NOMO-1 treated with dmso at 0.1 percent for 144 hours (cell line): ENCODE results near the gene MUC12.
"Not testable (repeated sequence)": the region's sequence is repeated elsewhere in the genome, so short reads cannot be mapped to it uniquely, and the experiment has no call there.

Experiments used
- DNase-seq: peaks from one replicate; lab custom pipeline; 2025; ENCODE audit not compliant: unreplicated experiment; lab: John Stamatoyannopoulos, UW

MUC12 gene

DNA sequence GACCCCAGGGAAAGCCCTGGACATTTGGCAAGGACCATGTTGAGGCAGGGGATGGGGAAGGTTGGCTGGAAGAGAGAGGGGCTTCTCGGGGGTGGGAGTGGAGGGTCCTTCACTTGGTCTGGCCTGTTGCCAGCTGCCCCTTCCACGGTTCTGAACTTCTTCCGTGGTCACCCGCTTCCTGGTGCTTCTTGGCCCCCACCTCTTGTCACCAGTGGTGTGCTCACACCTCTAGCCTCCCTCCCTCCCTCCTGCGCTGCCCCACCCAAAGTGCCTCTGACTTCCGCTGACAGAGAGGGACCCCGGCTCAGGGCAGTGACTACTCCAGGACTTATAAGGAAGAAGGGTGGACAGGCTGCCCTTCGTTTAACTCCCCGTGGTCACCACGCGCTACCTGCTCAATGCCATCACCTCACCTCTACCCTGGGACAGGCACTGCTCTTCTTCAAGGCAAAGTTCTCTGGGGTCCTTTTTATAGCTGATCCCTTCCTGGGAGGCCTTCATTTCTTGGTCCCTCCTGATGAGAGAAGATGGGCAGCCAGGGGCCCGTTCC, at the start of gene MUC12:
Gene MUC12, plus strand, starts transcription at position 500 of the 550 bp plus-strand sequence. CDS start 58 bp downstream, outside the sequence.
- no peak for DNase-seq

GRCh38 chr7:100919779-100920437, 49.5 kb upstream of the MUC12 start:
- DNase-seq = not testable (repeated sequence)

DNA sequence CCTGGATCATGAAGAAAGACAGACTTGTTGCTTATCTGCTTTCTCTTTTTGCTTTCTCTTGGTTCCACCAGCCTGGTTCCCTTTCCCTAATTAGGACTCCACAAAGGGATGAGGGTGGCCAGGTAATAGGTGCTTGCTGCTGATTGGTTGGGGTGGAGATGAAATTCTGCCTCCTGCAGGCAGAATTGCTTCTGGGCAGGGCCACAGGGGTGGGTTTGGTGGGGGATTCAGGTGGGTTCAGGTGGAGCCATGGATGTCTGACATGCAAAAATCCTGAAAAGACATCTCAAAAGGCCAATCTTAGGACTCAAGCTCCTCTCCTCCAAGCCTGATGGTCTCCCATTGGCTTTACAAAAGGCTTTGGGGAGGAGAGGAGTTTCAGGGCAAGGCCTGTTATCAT, 48.3 kb upstream of the MUC12 start:
- DNase-seq = no peak

DNA sequence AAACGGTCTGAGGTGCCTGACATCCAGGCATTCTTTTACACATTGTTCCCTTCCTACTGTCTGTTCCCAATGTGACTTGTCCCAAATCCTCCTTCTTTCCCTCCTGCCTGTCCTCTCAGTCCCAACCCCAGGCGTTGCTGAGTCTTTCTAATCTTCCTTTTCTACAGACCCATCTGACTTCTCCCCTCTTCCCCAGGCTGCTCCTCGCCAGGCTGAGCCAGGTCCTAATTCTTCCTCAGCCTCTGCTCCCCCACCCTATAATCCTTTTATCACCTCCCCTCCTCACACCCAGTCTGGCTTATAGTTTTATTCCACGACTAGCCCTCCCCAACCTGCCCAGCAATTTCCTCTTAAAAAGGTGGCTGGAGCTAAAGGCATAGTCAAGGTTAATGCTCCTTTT, 45.7 kb upstream of the MUC12 start:
- not testable (repeated sequence) for DNase-seq

DNA sequence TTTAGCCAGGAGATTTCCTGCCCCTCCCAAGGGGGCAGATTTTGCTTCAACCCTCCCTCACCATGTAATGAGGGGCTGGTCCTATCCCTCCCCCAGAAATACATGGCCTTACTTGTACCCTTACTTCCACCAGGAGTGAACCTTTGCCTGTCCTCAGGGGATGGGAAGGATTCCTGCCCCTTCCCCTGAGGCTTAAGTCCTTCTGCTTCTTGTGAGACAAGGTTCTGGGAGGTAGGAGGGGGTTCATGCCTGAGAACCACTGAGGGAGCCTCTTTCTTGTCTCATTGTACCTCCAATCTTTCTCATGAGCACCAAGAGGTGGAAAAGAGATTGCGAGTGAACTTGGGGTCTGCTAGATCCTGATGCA, 39.6 kb upstream of the MUC12 start:
- DNase-seq = no peak

DNA sequence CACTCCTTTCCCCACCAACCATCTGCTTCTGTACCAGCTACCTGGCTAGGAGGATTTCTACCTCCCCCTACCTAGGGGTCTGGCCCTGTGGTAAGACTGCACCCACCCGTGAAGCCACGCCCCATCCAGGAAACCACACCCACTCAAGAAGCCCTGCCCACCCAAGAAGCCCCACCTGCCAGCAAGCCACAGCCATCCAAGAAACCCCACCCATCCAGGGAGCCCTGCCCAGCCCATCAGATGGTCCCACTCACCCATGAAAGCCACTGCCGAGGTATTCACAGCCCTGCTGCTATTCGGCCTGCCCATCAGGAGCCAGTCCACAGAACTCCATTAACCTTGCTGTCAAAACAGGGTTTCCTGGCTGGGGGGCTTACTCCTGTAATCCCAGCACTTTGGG, 35.6 kb upstream of the MUC12 start:
- no peak for DNase-seq

DNA sequence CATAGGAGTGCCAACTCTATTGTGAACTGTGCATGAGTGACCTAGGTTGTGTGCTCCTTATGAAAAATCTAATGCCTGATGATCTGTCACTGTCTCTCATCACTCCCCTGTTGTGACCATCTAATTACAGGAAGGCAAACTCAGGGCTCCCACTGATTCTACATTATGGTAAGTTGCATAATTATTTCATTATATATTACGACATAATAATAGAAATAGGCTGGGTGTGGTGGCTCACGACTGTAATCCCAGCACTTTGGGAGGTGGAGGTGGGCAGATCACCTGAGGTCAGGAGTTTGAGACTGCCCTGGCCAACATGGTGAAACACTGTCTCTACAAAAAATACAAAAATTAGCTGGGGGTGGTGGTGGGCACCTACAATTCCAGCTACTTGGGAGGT, 34.0 kb upstream of the MUC12 start:
- not testable (repeated sequence) for DNase-seq

DNA sequence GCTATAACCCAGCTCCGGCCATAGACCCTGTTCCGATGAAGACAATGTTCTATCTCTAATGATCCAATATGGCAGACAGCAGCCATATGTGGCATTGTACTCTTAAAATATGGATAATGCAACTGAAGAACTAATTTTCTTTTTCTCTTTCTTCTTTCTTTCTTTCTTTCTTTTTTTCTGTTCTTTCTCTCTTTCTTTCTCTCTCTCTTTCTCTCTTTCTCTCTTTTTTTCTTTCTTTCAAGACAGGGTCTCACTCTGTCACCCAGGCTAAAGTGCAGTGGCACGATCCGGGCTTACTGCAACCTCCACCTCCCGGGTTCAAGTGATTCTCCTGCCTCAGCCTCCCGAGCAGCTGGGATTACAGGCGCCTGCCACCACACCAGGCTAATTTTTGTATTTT, 33.2 kb upstream of the MUC12 start:
- not testable (repeated sequence) for DNase-seq

- DNase-seq = peak; percentile 11
These were observed 27.2 kb upstream of the MUC12 start for GRCh38 chr7:100942045-100942774.

GRCh38 chr7:100943693-100944092, 25.7 kb upstream of the MUC12 start:
- no peak for DNase-seq

DNA sequence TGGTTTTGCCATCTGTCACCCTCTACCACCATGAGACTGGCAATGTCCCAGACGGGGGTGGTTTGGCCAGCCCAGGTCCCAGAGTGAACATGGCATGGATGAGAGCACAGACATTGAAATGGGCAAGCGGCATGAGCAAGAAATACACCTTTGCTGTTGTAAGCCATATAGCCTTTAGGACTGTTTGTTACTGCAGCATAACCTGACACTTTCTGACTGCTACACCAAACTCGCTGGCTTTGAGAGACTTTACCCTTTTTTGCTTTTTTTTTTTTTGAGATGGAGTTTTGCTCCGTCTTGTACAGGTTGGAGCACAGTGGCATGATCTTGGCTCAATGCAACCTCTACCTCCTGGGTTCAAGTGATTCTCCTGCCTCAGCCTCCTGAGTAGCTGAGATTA, 25.2 kb upstream of the MUC12 start:
- DNase-seq = no peak

- no peak for DNase-seq
These were observed 23.3 kb upstream of the MUC12 start for GRCh38 chr7:100946111-100946510.

DNA sequence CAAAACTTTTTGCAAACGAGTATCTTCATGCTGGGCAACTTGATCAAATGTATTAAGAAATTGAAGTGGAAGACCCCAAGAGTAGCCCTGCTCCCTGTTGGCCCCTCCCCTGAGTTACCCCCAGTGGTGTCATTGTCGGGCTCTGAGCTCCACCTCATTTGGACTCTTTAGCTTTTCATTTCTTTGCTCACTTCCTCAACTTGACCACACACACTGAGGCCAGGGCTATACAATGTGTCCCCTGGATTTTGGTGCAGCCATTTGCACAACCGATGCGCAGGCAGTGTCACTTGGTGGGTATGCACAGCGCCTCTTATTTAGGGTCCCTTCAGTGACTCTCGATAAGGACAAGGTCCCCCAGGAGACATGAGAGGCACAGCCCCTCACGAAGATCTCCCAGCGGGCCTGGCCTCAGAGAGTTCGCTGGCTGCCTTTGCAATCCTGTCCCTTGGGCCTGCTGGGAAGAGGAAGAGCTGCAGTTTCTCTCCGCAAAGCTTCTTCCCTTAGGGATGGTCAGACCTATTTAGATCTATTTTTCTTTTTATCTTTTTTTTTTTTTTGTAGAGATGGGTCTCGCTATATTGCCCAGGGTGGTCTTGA, 22.5 kb upstream of the MUC12 start:
- no peak for DNase-seq

GRCh38 chr7:100947792-100948191, 21.6 kb upstream of the MUC12 start:
- DNase-seq = no peak

DNA sequence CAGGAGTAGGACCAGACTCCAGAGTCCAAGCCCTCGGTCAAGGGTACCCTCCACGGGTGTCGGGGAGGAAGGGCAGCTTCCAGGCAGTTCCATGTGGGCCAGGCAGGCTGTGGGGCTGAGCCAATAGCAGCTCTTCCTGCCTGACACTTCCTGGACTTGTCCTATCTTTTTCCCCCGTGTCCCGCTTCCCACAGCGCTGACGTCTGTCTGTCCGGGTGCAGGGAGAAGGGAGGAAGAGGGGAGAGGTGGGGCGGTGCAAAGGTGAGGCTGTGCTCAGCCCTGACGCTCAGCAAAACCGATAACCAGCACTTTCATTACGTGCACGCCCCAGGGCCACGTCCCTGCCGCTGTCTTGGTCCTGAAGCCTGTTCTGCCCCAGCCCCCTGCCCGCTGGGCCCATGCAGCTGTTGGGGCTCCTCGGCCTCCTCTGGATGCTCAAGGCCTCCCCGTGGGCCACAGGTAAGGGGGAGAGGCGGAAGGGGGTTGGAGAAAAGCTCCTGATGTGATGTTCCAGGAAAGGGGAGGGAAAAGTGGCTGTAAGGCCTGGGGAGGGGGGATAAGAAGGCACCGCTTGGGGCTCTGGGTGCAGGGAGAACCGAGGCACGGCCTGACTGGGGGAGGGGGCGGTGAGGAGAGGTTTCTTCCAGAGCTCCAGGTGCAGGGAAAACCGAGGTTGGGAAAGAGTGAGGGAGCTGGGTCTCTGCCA, 20.0 kb upstream of the MUC12 start, which contains the start of gene MUC3A:
Gene MUC3A, plus strand, starts transcription at position 308 of the 706 bp plus-strand sequence. Its CDS starts 91 bp downstream, at position 399.
- DNase-seq = no peak

DNA sequence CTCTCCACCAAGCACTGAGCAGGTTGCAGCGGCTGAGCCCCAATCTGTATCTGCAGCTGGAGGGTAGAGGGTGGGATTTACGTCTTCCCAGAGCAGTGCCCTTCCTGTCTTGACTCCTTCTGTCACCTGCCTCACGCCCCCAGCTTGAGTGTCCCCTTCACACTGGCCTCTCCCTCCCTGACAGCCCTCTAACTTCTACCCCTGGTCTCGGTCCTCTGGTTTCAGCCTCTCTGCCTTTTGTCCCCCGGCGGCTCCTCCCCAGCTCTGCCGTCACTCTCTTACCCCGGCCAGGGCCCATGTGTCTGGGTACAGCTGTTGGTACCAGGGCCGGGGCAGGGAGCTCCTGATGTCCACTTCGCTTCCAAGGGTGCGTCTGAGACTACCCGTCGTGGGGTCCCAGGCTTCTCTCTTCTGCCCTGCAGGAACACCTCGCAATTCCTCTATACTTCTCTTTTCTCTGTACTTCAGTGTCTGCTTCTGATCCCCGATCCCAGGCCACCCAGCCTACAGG, 19.4 kb upstream of the MUC12 start:
- no peak for DNase-seq

DNA sequence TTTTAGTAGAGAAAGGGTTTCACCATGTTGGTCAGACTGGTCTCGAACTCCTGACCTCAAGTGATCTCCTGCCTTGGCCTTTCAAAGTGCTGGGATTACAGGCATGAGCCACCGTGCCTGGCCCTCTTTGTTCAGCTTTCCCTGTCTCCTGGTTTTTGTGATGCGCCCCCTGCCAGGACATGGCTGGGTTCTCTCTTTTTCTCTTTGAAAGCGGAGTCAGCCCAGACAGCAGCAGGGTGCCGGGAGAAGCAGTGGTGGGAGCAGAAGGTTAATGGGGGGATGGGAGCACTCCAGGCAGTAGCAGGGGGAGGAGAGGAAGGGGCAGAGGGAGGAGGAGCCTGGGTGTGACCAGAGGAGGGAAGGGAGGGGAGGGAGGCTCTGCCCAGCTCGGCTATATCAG, 18.2 kb upstream of the MUC12 start:
- DNase-seq = no peak

DNA sequence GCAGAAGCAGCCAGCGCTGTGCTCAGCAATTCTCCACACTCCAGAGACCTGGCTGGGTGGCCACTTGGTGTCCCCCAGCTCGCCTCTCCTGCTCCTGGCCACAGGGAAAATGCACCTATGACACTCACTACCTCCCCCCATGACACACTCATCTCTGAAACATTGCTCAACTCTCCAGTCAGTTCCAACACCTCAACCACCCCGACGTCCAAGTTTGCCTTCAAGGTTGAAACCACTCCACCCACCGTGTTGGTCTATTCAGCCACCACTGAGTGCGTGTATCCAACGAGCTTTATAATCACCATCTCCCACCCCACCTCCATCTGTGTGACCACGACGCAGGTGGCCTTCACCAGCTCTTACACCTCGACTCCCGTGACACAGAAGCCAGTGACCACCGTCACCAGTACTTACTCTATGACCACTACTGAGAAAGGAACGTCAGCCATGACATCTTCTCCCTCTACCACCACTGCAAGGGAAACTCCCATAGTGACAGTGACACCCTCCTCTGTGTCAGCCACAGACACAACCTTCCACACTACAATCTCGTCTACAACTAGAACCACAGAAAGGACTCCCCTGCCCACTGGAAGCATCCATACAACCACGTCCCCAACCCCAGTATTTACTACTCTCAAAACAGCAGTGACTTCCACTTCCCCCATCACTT, 17.3 kb upstream of the MUC12 start:
- DNase-seq = no peak

DNA sequence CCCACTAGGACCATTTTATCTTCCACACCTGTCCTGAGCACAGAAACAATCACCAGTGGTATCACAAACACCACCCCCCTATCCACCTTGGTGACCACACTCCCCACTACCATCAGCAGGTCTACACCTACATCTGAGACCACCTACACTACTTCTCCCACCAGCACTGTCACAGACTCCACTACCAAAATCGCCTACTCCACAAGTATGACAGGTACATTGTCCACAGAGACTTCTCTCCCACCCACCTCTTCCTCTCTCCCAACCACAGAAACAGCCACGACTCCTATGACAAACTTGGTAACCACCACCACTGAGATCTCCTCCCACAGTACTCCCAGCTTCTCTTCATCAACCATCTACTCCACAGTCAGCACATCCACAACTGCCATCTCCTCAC, 16.7 kb upstream of the MUC12 start:
- DNase-seq = no peak

- no peak for DNase-seq
These were observed 11.4 kb upstream of the MUC12 start for GRCh38 chr7:100957832-100958421.
